Sigmoid colon (tissue), 7 donors: ENCODE data around the gene GALNT18. TPM values are rescaled to one million over a fixed set of nuclear protein-coding genes. Genes with fewer than 3 reads are reported as not detected.

Experiments
- DNase-seq: peaks from one replicate; pipeline ENCODE4 v3.0.0-alpha.2; 2019
- H3K27ac ChIP-seq, 4 donors: fragments of 200-600 bp; sonication (generic); one replicate each; pipeline ENCODE4 v1.5.1; 2016 to 2019; ENCODE audit warnings: mild to moderate bottlenecking in 1 of 4
- H3K27me3 ChIP-seq, 3 donors: fragments of 200-600 bp; sonication (generic); one replicate each; pipeline ENCODE4 v1.5.1; 2019; ENCODE audit warnings: mild to moderate bottlenecking in 1 of 3
- H3K36me3 ChIP-seq, 4 donors: fragments of 200-600 bp; sonication (generic); one replicate each; pipeline ENCODE4 v1.5.1; 2016 to 2019
- H3K4me1 ChIP-seq, 4 donors: fragments of 200-600 bp; sonication (generic); one replicate each; pipeline ENCODE4 v1.5.1; 2017 to 2019
- H3K4me3 ChIP-seq, 4 donors: fragments of 200-600 bp; sonication (generic); one replicate each; pipeline ENCODE4 v1.5.1; 2017 to 2019; ENCODE audit warnings: mild to moderate bottlenecking in 2 of 4, moderate library complexity in 1 of 4
- H3K9me3 ChIP-seq, 4 donors: fragments of 200-600 bp in 3 of 4; sonication (generic) in 3 of 4; one replicate each; pipeline versions ENCODE4 v1.5.1 to v1.6.1; 2013 to 2019
- CTCF ChIP-seq, 4 experiments: fragments of 450-650 bp in 3 of 4; fragments of 200-600 bp in 1 of 4; IDR thresholded peaks; one replicate each; pipeline ENCODE4 v1.5.1; 2016 to 2019; ENCODE audit warnings: antibody characterized with exemption in 4 of 4, mild to moderate bottlenecking in 3 of 4, moderate library complexity in 2 of 4
- EP300 ChIP-seq, 4 donors: sonication (generic); formaldehyde crosslinking; IDR thresholded peaks; one replicate each; pipeline ENCODE4 v1.6.1; 2017; ENCODE audit warnings: antibody characterized with exemption in 4 of 4
- POLR2A ChIP-seq, 2 donors: fragments of 450-650 bp; IDR thresholded peaks; one replicate each; pipeline ENCODE4 v1.6.1; 2016; ENCODE audit warnings: antibody characterized with exemption in 2 of 2, mild to moderate bottlenecking in 2 of 2, moderate library complexity in 2 of 2
- POLR2AphosphoS5 ChIP-seq, 4 donors: sonication (generic); formaldehyde crosslinking; IDR thresholded peaks; one replicate each; pipeline ENCODE4 v1.6.1; 2017; ENCODE audit warnings: antibody characterized with exemption in 4 of 4
- WGBS, 2 donors: extraction: QIAGEN DNeasy Blood & Tissue Kit; methylation state at CpG; one replicate each; pipeline ENCODE4 v1.1.7; 2013; 5-methylcytosine and 5-hydroxymethylcytosine counted together
- intact Hi-C: fragments of 100-400 bp; cut with DNase I; formaldehyde crosslinking; loops from one replicate; pipeline ENCODE4 v1.15.1; 2023
- polyA plus RNA-seq, 3 donors: library from polyadenylated mRNA; stranded (reverse); fragments of 200-250 nt; gene quantifications; one replicate each; pipeline ENCODE4 v1.2.3, GENCODE V29; 2013
- total RNA-seq, 4 donors: library from RNA; depleted of rRNA; stranded (reverse); fragments of >200 nt; gene quantifications; one replicate each; pipeline ENCODE4 v1.1.0, GENCODE V29; 2016
- donor health status: healthy with polysubstance abuse.
- donor health status: Bipolar disorder and iron deficiency.
- donor health status: healthy.

Gene GALNT18
- total and polyA plus RNA-seq, 7 donors: 0.92 to 48.6 (median 34.9) TPM

- Histone ChIP-seq H3K27ac (peak overlapping the region in 3 of 4 donors; percentile 6 to 59 (median 56)), H3K27me3 (no peaks in the 10 kb centered on the region), H3K4me1 (peaks cover 0 to 63% (median 40%) of the 10 kb centered on the region in 4 donors), H3K4me3 (no peak overlapping the region), H3K36me3 (no peaks in the 10 kb centered on the region), H3K9me3 (no peaks in the 10 kb centered on the region)
- TF ChIP-seq CTCF (IDR thresholded peaks at IDR 0.05) (no peak), POLR2A (IDR thresholded peaks at IDR 0.05) (no peak), POLR2AphosphoS5 (IDR thresholded peaks at IDR 0.05) (no peak), EP300 (IDR thresholded peaks at IDR 0.05) (no peak)
- intact Hi-C loops: no loop called here
- DNase-seq: no peak
- WGBS, 2 donors: 85 to 87% methylated on average over 6 of the region's 6 CpGs
These were observed 10.4 kb downstream of the GALNT18 start for GRCh38 chr11:11611381-11611780.

GRCh38 chr11:11608783-11609232 is 13.0 kb downstream of the GALNT18 start:
- H3K4me3 ChIP-seq: no peak overlapping the region
- TF ChIP-seq POLR2A (IDR thresholded peaks at IDR 0.05) (no peak), CTCF (IDR thresholded peaks at IDR 0.05) (no peak), POLR2AphosphoS5 (IDR thresholded peaks at IDR 0.05) (no peak), EP300 (IDR thresholded peaks at IDR 0.05) (no peak)
- 87 to 93% methylated on average over 2 of the region's 2 CpGs for WGBS, 2 donors
- no peaks in the 10 kb centered on the region for H3K27me3 ChIP-seq
- intact Hi-C loops: no loop called here
- no peak for DNase-seq
- H3K9me3 ChIP-seq: no peaks in the 10 kb centered on the region
- H3K4me1 ChIP-seq: peaks cover 0 to 45% (median 31%) of the 10 kb centered on the region in 4 donors
- no peak overlapping the region for H3K27ac ChIP-seq
- no peaks in the 10 kb centered on the region for H3K36me3 ChIP-seq

- no peak for DNase-seq
- Histone ChIP-seq H3K36me3 (no peaks in the 10 kb centered on the region), H3K9me3 (no peaks in the 10 kb centered on the region), H3K27ac (no peak overlapping the region), H3K4me1 (peaks cover 0 to 40% (median 28%) of the 10 kb centered on the region in 4 donors), H3K27me3 (no peaks in the 10 kb centered on the region), H3K4me3 (no peak overlapping the region)
- TF ChIP-seq CTCF (IDR thresholded peaks at IDR 0.05) (no peak), POLR2A (IDR thresholded peaks at IDR 0.05) (no peak), POLR2AphosphoS5 (IDR thresholded peaks at IDR 0.05) (no peak), EP300 (IDR thresholded peaks at IDR 0.05) (no peak)
- WGBS, 2 donors: 83 to 87% methylated on average over 2 of the region's 2 CpGs
- intact Hi-C loops: no loop called here
These were observed 14.0 kb downstream of the GALNT18 start for GRCh38 chr11:11607772-11608171.

- intact Hi-C loops: no loop called here
- H3K27me3 ChIP-seq: no peaks in the 10 kb centered on the region
- no peaks in the 10 kb centered on the region for H3K9me3 ChIP-seq
- TF ChIP-seq CTCF (IDR thresholded peaks at IDR 0.05) (no peak), POLR2A (IDR thresholded peaks at IDR 0.05) (no peak), EP300 (IDR thresholded peaks at IDR 0.05) (no peak), POLR2AphosphoS5 (IDR thresholded peaks at IDR 0.05) (no peak)
- no peak overlapping the region for H3K27ac ChIP-seq
- peaks cover 0 to 34% (median 19%) of the 10 kb centered on the region in 4 donors for H3K4me1 ChIP-seq
- WGBS, 2 donors: 78 to 83% methylated on average over 5 of the region's 5 CpGs
- H3K4me3 ChIP-seq: no peak overlapping the region
- H3K36me3 ChIP-seq: no peaks in the 10 kb centered on the region
- no peak for DNase-seq
These were observed 15.9 kb downstream of the GALNT18 start for GRCh38 chr11:11605821-11606450.

GRCh38 chr11:11605181-11605580 is 16.6 kb downstream of the GALNT18 start:
- WGBS, 2 donors: 82 to 83% methylated on average over 6 of the region's 6 CpGs
- intact Hi-C loops: no loop called here
- DNase-seq: no peak
- H3K36me3 ChIP-seq: no peaks in the 10 kb centered on the region
- H3K4me1 ChIP-seq: peaks cover 0 to 34% (median 17%) of the 10 kb centered on the region in 4 donors
- no peaks in the 10 kb centered on the region for H3K27me3 ChIP-seq
- no peak overlapping the region for H3K27ac ChIP-seq
- H3K9me3 ChIP-seq: no peaks in the 10 kb centered on the region
- no peak for TF ChIP-seq EP300 (IDR thresholded peaks at IDR 0.05)
- TF ChIP-seq POLR2A (IDR thresholded peaks at IDR 0.05): no peak
- TF ChIP-seq CTCF (IDR thresholded peaks at IDR 0.05): no peak
- TF ChIP-seq POLR2AphosphoS5 (IDR thresholded peaks at IDR 0.05): no peak
- H3K4me3 ChIP-seq: no peak overlapping the region
